D721Med (cell line): ENCODE measurements around the gene MYO15B.

Experiments used
- DNase-seq: peaks from one replicate; pipeline ENCODE4 v3.0.0; 2011; ENCODE audit warnings: low spot score; ENCODE audit not compliant: insufficient read length
- FAIRE-seq: peaks from 2 replicates; lab custom pipeline; 2011; peaks lifted over from hg19 to GRCh38; lab: Jason Lieb, UNC
- CTCF ChIP-seq: IDR thresholded peaks from 2 replicates; pipeline ENCODE4 v1.5.1; 2012; ENCODE audit warnings: mild to moderate bottlenecking, control low read depth; ENCODE audit not compliant: insufficient read depth; ENCODE audit errors: missing control alignments

Gene MYO15B

GRCh38 chr17:75607086-75607485, 19.5 kb downstream of the MYO15B start:
- DNase-seq (no peak), FAIRE-seq (no peak)
- TF ChIP-seq CTCF, result no peak

GRCh38 chr17:75610103-75610984, 22.7 kb downstream of the MYO15B start:
- DNase-seq (no peak), FAIRE-seq (no peak)
- no peak for TF ChIP-seq CTCF

GRCh38 chr17:75611851-75612429, 24.3 kb downstream of the MYO15B start:
- DNase-seq (no peak), FAIRE-seq (no peak)
- no peak for TF ChIP-seq CTCF

- TF ChIP-seq CTCF, result no peak
- FAIRE-seq (no peak), DNase-seq (no peak)
Measured at GRCh38 chr17:75612906-75613626, 25.5 kb downstream of the MYO15B start.

GRCh38 chr17:75614006-75614405, 26.4 kb downstream of the MYO15B start:
- no peak for DNase-seq
- no peak for FAIRE-seq
- TF ChIP-seq CTCF, result peak; percentile 19

GRCh38 chr17:75614556-75615270, 27.1 kb downstream of the MYO15B start:
- no peak for DNase-seq
- TF ChIP-seq CTCF, result no peak
- FAIRE-seq, result no peak
